ENCODE results near the gene OGDH.
"Not testable (repeated sequence)": the region's sequence is repeated elsewhere in the genome, so short reads cannot be mapped to it uniquely, and the experiment has no call there.

Gene OGDH

GRCh38 chr7:44693641-44694313 lies 87.3 kb downstream of the OGDH start:
- no peak overlapping the region for H3K4me3 ChIP-seq (ENCODE audit: low read length)
- no peak for DNase-seq (ENCODE audit: low read depth, low spot score)

- DNase-seq (ENCODE audit: low read depth, low spot score), result no peak
- H3K4me3 ChIP-seq (ENCODE audit: low read length), result no peak overlapping the region
These were observed 87.9 kb downstream of the OGDH start for GRCh38 chr7:44694326-44694725.

- no peak overlapping the region for H3K4me3 ChIP-seq (ENCODE audit: low read length)
- no peak for DNase-seq (ENCODE audit: low read depth, low spot score)
These were observed 88.3 kb downstream of the OGDH start for GRCh38 chr7:44694766-44695165.

- DNase-seq (ENCODE audit: low read depth, low spot score), result no peak
- no peak overlapping the region for H3K4me3 ChIP-seq (ENCODE audit: low read length)
These were observed 89.3 kb downstream of the OGDH start for GRCh38 chr7:44695756-44696155.

- DNase-seq (ENCODE audit: low read depth, low spot score), result no peak
These were observed 90.3 kb downstream of the OGDH start for GRCh38 chr7:44696728-44697127.

GRCh38 chr7:44697136-44698045 lies 91.0 kb downstream of the OGDH start:
- no peak overlapping the region for H3K4me3 ChIP-seq (ENCODE audit: low read length)
- no peak for DNase-seq (ENCODE audit: low read depth, low spot score)

More at GRCh38 chr7:44696728-44697127, 90.3 kb downstream of the OGDH start:
- H3K4me3 ChIP-seq (ENCODE audit: low read length), result no peak overlapping the region

GRCh38 chr7:44698046-44698580 lies 91.7 kb downstream of the OGDH start:
- DNase-seq (ENCODE audit: low read depth, low spot score), result no peak
- H3K4me3 ChIP-seq (ENCODE audit: low read length), result no peak overlapping the region

- H3K4me3 ChIP-seq (ENCODE audit: low read length); DNase-seq (ENCODE audit: low read depth, low spot score): not testable (repeated sequence)
These were observed 93.2 kb downstream of the OGDH start for GRCh38 chr7:44699598-44699997.

GRCh38 chr7:44700322-44700721 lies 93.9 kb downstream of the OGDH start:
- H3K4me3 ChIP-seq (ENCODE audit: low read length), result no peak overlapping the region
- DNase-seq (ENCODE audit: low read depth, low spot score), result no peak

GRCh38 chr7:44703391-44703790 lies 97.0 kb downstream of the OGDH start:
- not testable (repeated sequence) for DNase-seq (ENCODE audit: low read depth, low spot score); H3K4me3 ChIP-seq (ENCODE audit: low read length)

GRCh38 chr7:44703921-44704320 lies 97.5 kb downstream of the OGDH start:
- no peak for DNase-seq (ENCODE audit: low read depth, low spot score)
- H3K4me3 ChIP-seq (ENCODE audit: low read length), result no peak overlapping the region

GRCh38 chr7:44705434-44705833 lies 99.0 kb downstream of the OGDH start:
- DNase-seq (ENCODE audit: low read depth, low spot score), result no peak
- H3K4me3 ChIP-seq (ENCODE audit: low read length), result no peak overlapping the region

- no peak overlapping the region for H3K4me3 ChIP-seq (ENCODE audit: low read length)
- no peak for DNase-seq (ENCODE audit: low read depth, low spot score)
These were observed 100.5 kb downstream of the OGDH start for GRCh38 chr7:44706788-44707557.

GRCh38 chr7:44707558-44708230 lies 101.3 kb downstream of the OGDH start:
- DNase-seq (ENCODE audit: low read depth, low spot score), result no peak

GRCh38 chr7:44709011-44709915 lies 102.8 kb downstream of the OGDH start:
- DNase-seq (ENCODE audit: low read depth, low spot score), result no peak
- H3K4me3 ChIP-seq (ENCODE audit: low read length), result no peak overlapping the region

More at GRCh38 chr7:44707558-44708230, 101.3 kb downstream of the OGDH start:
- no peak overlapping the region for H3K4me3 ChIP-seq (ENCODE audit: low read length)

- DNase-seq (ENCODE audit: low read depth, low spot score), result no peak
- no peak overlapping the region for H3K4me3 ChIP-seq (ENCODE audit: low read length)
These were observed 103.6 kb downstream of the OGDH start for GRCh38 chr7:44709945-44710596.

GRCh38 chr7:44711528-44711927 lies 105.1 kb downstream of the OGDH start:
- no peak for DNase-seq (ENCODE audit: low read depth, low spot score)
- H3K4me3 ChIP-seq (ENCODE audit: low read length), result no peak overlapping the region

Measured in Jurkat, Clone E6-1 (cell line).